H1 (cell line): Measurements from ENCODE around the gene FAM149A. TPM values are rescaled to one million over a fixed set of nuclear protein-coding genes. Genes with fewer than 3 reads are reported as not detected.

Experiments
- ATF3 ChIP-seq: IDR thresholded peaks from 2 replicates; pipeline ENCODE4 v1.6.1; 2011; ENCODE audit warnings: low read depth, mild to moderate bottlenecking, low read length; ENCODE audit not compliant: insufficient read depth
- polyA plus RNA-seq, 7 experiments: library from polyadenylated mRNA; depleted of rRNA in 3 of 7; stranded (reverse) in 5 of 7; unstranded in 2 of 7; fragments of >200 nt in 5 of 7; fragments of 200-250 nt in 2 of 7; gene quantifications; 1 replicate in 5 of 7; 2 replicates in 1 of 7; 4 replicates in 1 of 7; pipeline versions ENCODE4 v1.2.1 to v1.2.3, GENCODE V29; 2011 to 2013; ENCODE audit warnings: missing spikeins in 2 of 7, mixed read lengths in 2 of 7
- total RNA-seq: library from RNA; stranded (reverse); fragmentation: NEBNext Ultra II Directional; extraction: Animal tissue kit (Norgen Biotek cat#: 25700); gene quantifications from 2 replicates; pipeline ENCODE4 v1.2.1, GENCODE V29; 2021

Gene FAM149A
- total and polyA plus RNA-seq, 2 of the 8 experiments (the other 6 are each of a cell fraction or from before 2014, with no cell fraction given) = 6.1 to 8.5 TPM

- no peak for TF ChIP-seq ATF3
- TF ChIP-seq, all 59 proteins: peak for 0
Observed at GRCh38 chr4:186061921-186062320, 42.6 kb upstream of the FAM149A start (continued).
